GM04504 (cell line): ENCODE results near the gene TRAF1.

Source experiments
- DNase-seq: peaks from one replicate; pipeline ENCODE4 v3.0.0-alpha.2; 2012; ENCODE audit warnings: low read depth

The TRAF1 gene

GRCh38 chr9:120870206-120870605 is 56.4 kb downstream of the TRAF1 start:
- DNase-seq, result no peak

DNA sequence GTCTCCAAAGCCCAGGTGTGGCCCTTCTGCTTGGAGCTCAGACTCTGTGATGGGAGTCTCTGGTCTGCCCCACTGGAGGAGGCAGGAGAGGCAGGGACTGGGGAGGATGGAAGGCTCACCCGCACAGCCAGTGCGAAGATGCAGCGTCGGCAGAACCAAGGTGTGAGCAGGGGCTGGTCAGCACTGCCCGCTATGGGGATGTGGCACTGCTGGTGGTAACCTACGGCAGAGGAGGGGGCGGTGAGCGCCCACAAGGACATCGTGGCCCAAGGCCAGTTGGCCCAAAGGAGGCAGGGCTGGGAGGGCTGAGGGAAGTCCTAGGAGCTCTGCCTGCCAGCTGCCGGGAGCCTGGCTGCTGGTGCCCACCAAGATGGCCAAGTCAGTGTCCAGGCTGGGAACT is 56.9 kb downstream of the TRAF1 start:
- DNase-seq, result no peak

GRCh38 chr9:120869360-120869687 is 57.3 kb downstream of the TRAF1 start:
- no peak for DNase-seq

DNA sequence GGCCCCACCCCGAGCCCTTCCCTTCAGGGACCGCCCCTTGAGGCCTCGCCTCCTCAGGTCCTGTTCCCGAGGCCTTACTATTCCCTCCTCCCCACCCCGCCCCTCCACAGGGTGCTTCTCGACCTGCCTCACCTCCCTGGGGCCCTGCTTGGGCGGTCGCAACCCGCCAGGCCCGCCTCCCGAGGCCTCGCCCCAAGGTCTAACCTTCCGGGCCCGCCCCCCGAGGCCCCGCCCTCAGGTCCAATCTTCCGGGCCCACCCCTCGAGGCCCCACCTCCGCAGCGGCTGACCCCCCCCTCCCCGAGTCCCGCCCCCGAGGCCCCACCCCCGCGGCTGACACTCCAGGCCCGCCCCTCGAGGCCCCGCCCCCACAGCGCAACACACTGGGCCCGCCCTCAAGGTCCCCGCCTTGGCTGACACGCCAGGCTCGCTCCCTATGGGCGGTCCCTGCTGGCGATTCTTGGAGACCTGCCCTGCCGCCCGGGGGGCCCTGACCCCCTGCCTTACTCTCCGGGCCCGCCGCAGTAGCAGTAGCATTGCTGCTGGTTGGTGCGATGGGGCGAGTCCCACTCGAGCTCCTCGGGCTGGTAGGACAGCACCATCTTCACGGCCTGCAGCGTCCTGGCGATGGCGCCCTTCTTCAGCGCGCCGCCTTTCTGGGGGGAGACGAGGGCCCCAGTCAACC is 57.8 kb downstream of the TRAF1 start:
- peak; percentile 89 for DNase-seq

DNA sequence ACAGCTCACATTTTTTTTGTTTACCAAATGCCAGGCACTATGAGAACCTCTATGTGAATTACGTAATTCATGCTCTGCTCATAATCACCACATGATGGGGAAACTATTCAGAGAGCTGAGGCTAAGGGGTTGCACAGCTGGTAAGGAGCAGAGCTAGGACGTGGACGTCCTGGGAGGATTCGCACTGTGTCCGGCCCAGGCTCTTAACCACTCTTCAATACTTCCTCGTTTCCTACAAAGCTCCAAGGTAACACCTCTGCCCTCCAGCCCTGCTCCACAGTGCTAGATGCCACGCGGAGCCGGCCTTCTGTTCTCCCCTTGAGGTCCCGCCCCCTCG is 58.3 kb downstream of the TRAF1 start:
- DNase-seq, result peak; percentile 53

GRCh38 chr9:120867676-120868338 is 58.8 kb downstream of the TRAF1 start:
- no peak for DNase-seq

GRCh38 chr9:120866651-120867050 is 59.9 kb downstream of the TRAF1 start:
- no peak for DNase-seq

DNA sequence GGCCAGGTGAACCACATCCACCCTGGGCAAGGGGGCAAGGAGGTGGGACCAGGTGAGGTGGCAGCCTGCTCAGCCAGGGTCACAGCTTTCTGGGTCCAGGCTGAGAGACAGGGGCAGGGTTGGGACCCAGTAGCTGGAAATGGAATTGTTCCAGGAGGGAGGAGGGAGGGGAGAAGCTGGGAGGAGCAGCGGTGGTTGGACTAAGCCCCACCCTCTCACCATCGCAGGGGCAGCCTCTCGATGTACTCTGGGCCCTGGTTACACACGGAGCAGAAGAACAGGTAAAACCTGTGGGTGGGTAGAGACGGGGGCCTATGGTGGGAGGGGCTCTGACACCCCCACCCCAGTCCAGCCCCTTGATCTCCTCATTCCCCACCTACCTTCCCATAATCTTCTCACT is 60.8 kb downstream of the TRAF1 start:
- no peak for DNase-seq

DNA sequence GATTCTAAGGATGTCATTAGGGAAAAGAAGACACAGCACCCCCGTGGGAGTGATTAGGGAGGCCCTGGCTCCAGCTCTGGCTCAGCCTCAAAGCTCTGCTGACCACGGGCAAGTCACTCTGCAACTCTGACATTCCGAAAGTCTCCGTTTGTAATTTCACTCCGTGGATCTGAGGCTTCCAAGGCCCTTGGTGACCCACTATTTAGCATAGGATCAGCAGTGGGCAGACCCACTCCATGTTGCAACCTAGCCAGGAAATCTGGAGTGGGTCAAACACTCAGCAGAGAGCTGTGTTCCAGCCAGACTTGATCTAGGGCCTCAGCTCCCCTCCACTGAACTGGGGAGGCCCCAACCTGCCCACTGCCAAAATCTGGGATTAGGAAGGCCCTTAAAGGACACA is 61.4 kb downstream of the TRAF1 start:
- DNase-seq, result no peak

DNA sequence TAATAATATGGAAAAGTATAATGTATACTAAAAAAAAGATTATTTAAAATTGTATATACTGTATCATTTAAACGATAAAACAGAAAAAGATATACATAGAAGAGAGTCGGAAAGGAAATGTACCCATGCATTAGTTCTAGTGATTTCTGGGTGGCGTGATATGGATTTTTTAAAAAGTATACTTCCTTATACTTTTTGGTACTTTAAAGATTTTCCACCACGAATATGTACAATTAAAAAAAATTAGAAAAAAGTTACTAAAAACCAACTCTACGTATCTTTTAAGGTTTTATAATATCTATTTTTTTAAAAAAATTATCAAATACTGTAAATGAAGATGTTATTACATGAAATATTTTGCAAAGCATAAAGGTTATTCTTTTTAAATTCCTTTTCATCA is 61.9 kb downstream of the TRAF1 start:
- DNase-seq, result no peak

DNA sequence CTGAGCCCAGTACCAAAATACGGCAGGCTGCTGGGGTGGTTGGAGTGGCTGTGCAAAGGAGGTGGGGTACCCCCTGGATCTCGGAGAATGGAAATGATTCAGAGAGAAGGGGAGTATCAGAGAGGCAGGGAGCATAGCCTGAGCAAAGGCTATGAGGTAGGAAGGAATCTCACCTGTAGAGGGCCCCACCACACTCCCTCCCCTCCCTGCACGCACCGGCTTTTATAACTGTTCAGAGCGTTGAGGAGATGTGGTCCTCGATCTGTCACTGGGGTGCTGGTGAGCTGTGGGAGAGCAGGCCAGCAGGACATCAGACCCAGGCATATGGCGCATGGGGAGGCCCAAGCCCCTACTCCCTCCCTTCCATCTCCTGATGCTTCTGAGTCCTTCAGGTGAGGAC is 62.8 kb downstream of the TRAF1 start:
- no peak for DNase-seq

- no peak for DNase-seq
Measured at GRCh38 chr9:120862452-120862851, 64.1 kb downstream of the TRAF1 start.

DNA sequence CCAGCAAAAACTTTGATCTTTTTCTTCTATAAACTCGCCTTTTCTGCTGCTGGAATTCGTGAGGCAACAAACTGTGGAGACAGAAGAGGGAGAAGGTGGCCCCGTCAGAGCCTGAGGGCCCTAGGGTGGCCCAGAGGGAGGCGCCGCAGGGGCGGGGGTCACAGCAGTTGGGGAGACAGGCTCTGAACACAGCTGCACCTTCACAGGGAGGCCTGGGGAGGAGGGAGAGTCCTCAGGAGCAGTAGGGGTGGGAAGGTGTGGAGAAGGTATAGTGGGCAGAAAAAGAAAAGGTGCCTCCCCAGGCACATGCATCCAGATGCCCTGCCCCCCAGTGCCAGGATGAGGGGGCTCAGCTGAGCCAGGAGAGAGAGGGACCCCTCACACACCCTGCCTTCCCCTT is 64.7 kb downstream of the TRAF1 start:
- no peak for DNase-seq

- DNase-seq, result no peak
Measured at GRCh38 chr9:120860083-120860482, 66.5 kb downstream of the TRAF1 start.

GRCh38 chr9:120859361-120859760 is 67.2 kb downstream of the TRAF1 start:
- no peak for DNase-seq

DNA sequence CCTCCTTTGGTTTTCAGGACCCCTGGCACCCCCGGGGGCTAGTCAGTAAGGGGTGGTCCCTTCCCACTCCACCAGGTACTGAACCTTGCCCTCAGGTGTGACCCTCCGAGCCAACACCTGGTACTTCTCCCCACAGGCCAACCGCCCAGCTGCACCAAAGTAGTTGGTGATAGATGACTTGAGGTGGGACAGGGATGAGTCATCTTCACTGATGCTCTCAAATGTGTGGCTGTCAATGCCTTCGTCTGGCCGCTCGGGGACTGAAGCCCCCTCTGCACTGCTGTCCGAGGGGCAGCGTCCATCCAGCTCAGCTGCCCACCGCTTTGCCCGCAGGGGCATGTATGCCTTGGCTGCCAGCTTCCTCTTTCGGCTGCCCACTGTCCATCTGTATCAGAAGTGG is 68.7 kb downstream of the TRAF1 start:
- no peak for DNase-seq

GRCh38 chr9:120857481-120857880 is 69.1 kb downstream of the TRAF1 start:
- DNase-seq, result no peak

DNA sequence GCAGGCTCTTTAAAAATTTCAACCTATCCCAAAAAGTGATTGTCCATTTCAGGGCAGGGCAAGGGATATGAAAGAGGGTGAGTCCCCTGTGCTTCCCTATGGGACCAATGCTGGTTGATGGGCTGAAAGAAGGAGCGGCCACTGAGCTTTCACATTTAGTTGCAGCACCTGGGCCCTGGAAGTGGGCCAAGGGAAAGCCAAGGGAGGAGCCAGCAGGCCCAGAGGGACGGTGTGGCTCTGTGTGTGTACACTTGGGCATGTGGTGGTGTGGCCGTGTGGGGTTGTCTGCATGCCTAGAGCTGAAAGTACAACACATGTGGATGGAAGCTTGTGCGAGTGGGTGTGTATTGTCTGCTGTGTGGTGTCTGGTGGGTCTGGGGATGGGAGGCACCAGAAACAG is 69.9 kb downstream of the TRAF1 start:
- no peak for DNase-seq

- DNase-seq, result no peak
Measured at GRCh38 chr9:120855827-120856670, 70.5 kb downstream of the TRAF1 start.

DNA sequence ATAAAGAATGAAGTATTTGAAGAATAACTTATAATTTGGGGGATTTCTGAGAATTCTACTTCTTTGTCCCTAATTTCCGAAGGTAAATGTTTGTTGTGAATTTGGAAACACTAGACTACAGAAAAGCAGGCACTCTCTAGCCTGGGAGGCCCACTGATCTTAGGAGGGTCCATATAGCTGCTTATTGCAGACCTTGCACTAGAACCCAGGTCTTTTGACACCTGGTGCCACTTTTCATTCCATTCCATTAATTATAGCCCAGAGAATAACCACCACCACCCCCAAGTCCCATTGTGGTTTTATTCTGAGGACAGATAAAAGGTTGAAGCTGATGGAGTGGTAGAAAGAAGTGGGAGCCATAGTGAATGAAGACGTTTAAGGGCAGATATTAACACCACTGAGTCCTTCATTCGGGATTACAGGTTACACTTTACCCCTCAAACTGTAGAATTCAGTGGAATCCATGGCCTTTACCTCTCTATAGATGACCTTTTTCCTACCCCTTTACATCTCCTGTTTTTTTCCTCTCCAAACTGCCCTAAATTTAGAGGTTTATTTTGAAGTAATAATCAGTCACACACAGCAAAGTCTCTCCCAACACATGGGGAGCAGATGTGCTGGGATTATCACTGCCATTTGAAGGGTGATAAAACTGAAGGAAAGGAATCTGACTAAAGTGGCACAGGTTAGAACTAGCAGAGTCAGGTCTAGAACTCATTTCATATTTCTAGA is 71.8 kb downstream of the TRAF1 start:
- no peak for DNase-seq

DNA sequence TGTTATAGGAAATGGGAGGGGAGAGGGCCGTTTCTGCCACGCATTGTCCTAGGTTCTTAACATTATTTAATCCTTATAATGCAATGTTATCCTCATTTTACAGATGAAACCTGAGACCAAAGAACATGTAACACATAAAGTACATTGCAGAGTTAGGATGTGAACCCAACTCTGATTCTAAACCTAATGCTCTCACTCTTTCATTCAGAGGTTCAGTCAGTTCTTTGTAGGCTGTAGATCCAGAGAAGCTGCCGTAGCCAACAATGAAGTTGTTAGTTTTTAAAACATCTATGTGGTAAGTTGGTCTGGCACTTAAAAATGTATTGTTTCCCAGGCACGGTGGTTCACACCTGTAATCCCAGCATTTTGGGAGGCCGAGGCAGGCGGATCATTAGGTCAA is 73.4 kb downstream of the TRAF1 start:
- no peak for DNase-seq
